ENCODE data around the gene MFNG. TPM values are rescaled to one million over a fixed set of nuclear protein-coding genes. Genes with fewer than 3 reads are reported as not detected.

MFNG gene
- total RNA-seq, 4 donors from 2014 or later, result 12.4 to 47.0 (median 26.5) TPM

DNA sequence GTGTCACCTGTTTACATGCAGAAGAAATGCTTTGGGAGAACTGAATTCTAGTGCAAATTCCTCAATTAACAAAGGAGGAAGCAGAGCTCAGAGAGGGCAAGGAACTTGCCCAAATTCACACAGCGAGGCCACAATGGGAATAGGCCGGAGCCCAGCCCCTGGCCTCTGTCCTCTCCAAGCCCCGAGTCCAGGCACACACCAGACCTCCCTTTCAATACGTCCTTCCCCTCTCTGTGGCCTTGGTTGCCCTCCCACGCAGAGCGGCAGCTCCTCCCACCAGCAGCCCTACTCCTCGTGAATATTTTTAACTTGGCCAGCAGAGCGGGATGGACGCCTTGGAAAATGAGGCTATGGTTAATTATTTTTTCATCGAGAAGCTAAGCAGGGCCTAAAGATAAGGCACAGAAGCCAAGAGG lies 34.6 kb upstream of the MFNG start:
- Histone ChIP-seq H3K4me1 (peaks cover 0 to 34% (median 10%) of the 10 kb centered on the region in 4 donors), H3K9me3 (no peaks in the 10 kb centered on the region), H3K27me3 (no peaks in the 10 kb centered on the region), H3K36me3 (peaks cover 0 to 5% (median 0%) of the 10 kb centered on the region in 3 donors), H3K27ac (peak overlapping the region in 3 of 4 donors; percentile 12 to 85 (median 65)), H3K4me3 (no peak overlapping the region)
- TF ChIP-seq, protein P1, sequence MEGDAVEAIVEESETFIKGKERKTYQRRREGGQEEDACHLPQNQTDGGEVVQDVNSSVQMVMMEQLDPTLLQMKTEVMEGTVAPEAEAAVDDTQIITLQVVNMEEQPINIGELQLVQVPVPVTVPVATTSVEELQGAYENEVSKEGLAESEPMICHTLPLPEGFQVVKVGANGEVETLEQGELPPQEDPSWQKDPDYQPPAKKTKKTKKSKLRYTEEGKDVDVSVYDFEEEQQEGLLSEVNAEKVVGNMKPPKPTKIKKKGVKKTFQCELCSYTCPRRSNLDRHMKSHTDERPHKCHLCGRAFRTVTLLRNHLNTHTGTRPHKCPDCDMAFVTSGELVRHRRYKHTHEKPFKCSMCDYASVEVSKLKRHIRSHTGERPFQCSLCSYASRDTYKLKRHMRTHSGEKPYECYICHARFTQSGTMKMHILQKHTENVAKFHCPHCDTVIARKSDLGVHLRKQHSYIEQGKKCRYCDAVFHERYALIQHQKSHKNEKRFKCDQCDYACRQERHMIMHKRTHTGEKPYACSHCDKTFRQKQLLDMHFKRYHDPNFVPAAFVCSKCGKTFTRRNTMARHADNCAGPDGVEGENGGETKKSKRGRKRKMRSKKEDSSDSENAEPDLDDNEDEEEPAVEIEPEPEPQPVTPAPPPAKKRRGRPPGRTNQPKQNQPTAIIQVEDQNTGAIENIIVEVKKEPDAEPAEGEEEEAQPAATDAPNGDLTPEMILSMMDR (IDR thresholded peaks at IDR 0.05), result no peak
- no peak for TF ChIP-seq POLR2A (IDR thresholded peaks at IDR 0.05)
- peak in 1 of 3 donors; percentile 49 for DNase-seq

DNA sequence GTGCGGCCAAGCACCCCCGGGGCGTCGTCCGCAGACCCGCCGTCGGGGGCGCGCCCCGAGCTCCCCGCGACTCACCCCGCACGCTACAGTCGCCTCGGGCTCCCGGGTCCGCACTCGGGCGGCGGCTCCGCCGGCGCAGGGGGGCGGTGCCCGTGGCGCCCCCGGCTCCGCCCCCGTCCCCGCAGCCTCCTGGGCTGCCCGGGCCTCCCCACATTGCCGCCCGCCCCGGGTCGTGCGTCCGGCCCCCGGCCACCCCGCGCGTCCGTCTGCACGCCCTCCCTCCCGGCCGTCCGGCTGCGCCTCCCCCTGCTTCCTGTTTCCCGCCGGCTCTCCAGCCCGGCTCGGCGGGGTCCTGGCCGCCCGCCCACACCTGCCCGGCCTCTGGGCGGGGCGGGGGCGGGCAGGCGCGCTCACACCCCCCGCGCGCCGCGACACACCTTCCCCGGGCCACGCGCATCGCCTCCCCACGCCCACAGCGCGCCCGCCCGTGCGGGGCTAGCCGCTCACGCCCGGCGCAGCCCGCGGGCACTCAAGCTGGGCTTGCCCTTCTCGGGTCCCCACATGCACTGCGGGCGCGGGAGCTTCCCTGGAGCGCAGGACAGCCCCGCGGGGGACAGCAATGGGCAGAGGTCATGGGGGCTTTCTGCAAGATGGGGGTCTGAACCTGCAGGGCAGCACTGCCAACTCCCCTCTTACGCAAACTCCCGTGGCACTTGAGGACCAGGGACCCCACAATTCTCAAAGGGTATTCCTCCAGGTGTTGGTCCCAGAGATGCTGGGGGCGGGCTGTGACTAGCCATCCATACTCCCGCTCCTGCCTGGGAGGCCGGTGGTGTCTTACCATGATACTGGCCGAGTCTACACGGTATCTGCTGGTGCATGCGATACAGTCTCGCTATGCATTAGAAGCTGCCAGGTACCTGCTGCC lies 33.3 kb upstream of the MFNG start, which contains the start of gene CARD10:
TSS of gene CARD10 (minus strand) at position 148 of the 928 bp plus-strand sequence. CDS start 215 bp downstream, outside the sequence.
- peak within 1 kb of the TSS; percentile 56 to 92 (median 63) for H3K4me3 ChIP-seq
- H3K27me3 ChIP-seq, result no peaks in the 10 kb centered on the region
- TF ChIP-seq, protein P1 (IDR thresholded peaks at IDR 0.05), result no peak
- TF ChIP-seq POLR2A (IDR thresholded peaks at IDR 0.05), result peak; percentile 55 to 72
- no peaks in the 10 kb centered on the region for H3K9me3 ChIP-seq
- H3K4me1 ChIP-seq, result peaks cover 0 to 34% (median 10%) of the 10 kb centered on the region in 4 donors
- DNase-seq, result peak in 2 of 3 donors; percentile 62 to 85
- H3K36me3 ChIP-seq, result peaks cover 0 to 5% (median 0%) of the 10 kb centered on the region in 3 donors
- H3K27ac ChIP-seq, result peak within 1 kb of the TSS; percentile 38 to 97 (median 87)

DNA sequence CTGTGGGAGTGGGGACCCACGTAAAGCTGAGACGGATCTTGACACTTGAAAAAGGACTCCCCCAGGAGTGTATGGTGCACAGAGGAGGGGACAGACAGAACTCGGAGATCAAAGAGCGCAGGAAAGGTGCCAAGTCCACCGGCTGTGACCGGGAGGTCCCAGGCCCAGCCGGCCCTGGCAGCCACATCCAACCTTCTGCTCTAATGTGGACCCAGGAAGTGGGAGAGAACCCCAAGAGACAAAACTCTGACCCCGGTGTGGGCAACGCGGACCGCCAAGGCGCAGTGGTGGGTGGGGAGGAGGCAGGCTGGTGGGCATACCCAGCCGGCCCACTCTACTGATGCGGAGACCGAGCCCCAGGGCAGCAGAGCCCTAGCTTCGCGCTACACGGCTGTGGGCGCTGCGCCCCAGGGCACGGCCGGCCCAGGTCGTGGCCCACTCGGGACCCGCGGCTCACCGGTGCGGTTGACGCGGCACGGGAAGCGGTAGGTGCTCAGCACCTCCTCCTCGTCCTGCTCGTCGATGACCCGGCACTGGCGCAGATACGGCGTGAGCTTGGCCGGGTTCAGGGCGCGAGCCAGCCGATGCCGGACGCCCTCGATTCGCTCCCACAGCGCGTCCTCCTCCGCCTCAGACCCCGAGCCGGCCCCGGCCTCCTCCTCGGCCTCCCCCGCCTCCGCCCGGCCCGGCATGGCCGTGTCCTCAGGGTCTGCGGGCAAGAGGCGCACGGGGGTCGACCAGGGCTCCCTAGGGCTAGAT lies 32.5 kb upstream of the MFNG start:
- TF ChIP-seq POLR2A (IDR thresholded peaks at IDR 0.05), result peak; percentile 40 to 60
- TF ChIP-seq, protein P1 (IDR thresholded peaks at IDR 0.05), result no peak
- peaks cover 0 to 5% (median 0%) of the 10 kb centered on the region in 3 donors for H3K36me3 ChIP-seq
- DNase-seq, result peak in 2 of 3 donors; percentile 65 to 79

DNA sequence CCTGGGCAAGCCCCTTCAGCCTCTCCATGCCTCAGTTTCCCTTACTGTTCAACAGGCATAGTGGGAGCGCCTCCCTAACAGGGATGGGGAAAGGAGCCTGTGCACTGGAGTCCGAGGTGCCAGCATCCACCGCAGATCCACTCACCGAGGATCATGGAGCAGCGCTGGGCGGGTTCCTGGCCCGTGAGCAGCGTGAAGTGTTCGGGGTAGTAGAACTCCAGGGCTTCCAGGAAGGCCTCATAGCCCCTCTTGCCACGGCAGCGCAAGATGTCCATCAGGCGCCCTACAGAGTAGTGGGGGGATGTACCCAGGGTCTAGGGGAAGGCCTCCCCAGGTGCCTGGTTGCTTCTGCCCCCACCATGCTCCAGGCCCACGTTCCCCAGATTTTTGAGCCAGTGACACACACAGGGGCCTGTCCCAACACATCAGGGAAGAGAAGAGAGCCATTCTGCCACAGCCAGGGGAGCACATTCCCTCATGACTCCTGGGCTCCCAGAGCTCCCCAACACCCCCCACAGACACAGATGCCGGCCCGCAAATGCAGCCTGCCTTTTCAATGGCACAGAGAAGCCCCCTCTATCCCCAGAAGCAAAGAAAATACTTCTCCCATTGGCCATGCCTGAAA lies 31.8 kb upstream of the MFNG start:
- peak overlapping the region in 3 of 4 donors; percentile 56 to 92 (median 63) for H3K4me3 ChIP-seq
- peak in 1 of 3 donors; percentile 48 for DNase-seq
- H3K4me1 ChIP-seq, result peaks cover 0 to 39% (median 10%) of the 10 kb centered on the region in 4 donors
- no peaks in the 10 kb centered on the region for H3K9me3 ChIP-seq
- peak overlapping the region in 3 of 4 donors; percentile 86 to 97 (median 88) for H3K27ac ChIP-seq
- TF ChIP-seq, protein P1 (IDR thresholded peaks at IDR 0.05), result no peak
- TF ChIP-seq POLR2A (IDR thresholded peaks at IDR 0.05), result no peak
- H3K27me3 ChIP-seq, result no peaks in the 10 kb centered on the region
- peaks cover 0 to 5% (median 0%) of the 10 kb centered on the region in 3 donors for H3K36me3 ChIP-seq

More for the DNA sequence above, 32.5 kb upstream of the MFNG start:
- peaks cover 0 to 35% (median 10%) of the 10 kb centered on the region in 4 donors for H3K4me1 ChIP-seq
- H3K27me3 ChIP-seq, result no peaks in the 10 kb centered on the region
- no peaks in the 10 kb centered on the region for H3K9me3 ChIP-seq
- H3K27ac ChIP-seq, result peak overlapping the region; percentile 38 to 97 (median 87)
- peak overlapping the region; percentile 56 to 92 (median 63) for H3K4me3 ChIP-seq

DNA sequence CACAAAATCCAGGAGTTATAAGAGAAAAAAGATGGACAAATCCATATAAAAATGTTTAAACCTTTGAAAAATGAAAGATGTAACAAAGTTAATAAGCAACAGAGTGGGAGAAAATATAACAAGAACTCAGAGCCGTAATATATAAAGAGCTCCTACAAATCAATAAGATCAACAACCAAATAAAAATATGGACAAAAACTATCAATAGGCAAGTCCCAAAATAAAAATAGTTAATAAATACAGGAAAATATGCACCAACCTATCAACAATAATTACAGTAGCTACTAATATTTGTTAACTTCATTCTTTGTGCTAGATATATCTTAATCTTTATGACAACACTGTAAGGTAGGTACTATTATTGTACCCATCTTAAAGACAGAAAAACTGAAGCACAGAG lies 30.3 kb upstream of the MFNG start:
- peaks cover 0 to 38% (median 10%) of the 10 kb centered on the region in 4 donors for H3K4me1 ChIP-seq
- TF ChIP-seq, protein P1 (IDR thresholded peaks at IDR 0.05), result no peak
- TF ChIP-seq POLR2A (IDR thresholded peaks at IDR 0.05), result no peak
- H3K36me3 ChIP-seq, result peaks cover 0 to 5% (median 0%) of the 10 kb centered on the region in 3 donors
- H3K4me3 ChIP-seq, result no peak overlapping the region
- DNase-seq, result no peak
- no peak overlapping the region for H3K27ac ChIP-seq
- no peaks in the 10 kb centered on the region for H3K27me3 ChIP-seq
- no peaks in the 10 kb centered on the region for H3K9me3 ChIP-seq
